Activated CD8-positive, alpha-beta memory T cell treated with anti-CD3 and anti-CD28 coated beads, Interleukin-2, amount 50 U/mL, for 48 hours (primary cell): ENCODE results near the gene PCSK2.

Source experiments
- DNase-seq: peaks from one replicate; pipeline ENCODE4 v3.0.0-alpha.2; 2020

PCSK2 gene

GRCh38 chr20:17262786-17263185 is 35.9 kb downstream of the PCSK2 start:
- DNase-seq: no peak

DNA sequence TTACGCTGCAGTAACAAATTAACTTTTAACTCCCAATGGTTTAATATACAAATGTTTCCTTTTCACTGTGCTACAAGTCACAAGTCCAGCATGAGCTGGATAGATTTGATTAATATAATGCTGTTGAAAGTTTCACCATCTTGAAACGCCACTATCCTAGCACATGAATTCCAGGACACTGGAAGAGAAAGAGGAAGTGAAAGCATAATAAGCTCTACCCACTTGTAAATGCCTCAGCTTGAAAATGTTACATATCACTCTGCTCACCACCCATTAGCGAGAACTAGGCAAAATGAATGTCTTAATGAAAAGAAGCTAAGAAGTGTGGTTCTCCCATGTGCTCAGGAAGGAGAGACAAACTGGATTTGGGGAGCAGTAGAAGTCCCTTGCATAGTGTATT is 46.9 kb downstream of the PCSK2 start:
- DNase-seq: no peak

- no peak for DNase-seq
Measured at GRCh38 chr20:17276101-17276500, 49.3 kb downstream of the PCSK2 start.

GRCh38 chr20:17281478-17281877 is 54.6 kb downstream of the PCSK2 start:
- peak; percentile 54 for DNase-seq

DNA sequence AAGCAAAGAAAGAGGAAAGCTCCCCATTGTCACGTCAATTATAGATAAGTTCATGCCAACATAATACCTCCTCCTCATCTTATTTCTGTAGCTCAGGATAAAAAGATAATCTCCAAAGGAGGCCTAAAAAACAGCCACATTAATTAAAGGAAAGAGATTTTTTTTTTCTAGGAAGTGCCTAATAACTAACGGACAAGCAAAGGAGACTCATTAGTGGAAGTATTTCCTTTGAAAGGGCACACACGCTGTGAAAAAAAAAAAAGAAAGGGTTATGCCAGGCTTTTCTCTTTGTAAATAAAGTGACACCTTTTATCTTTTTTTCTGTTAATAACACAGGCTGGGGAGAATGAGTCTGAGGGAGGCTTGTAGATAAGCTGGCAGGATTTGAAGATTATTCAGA is 55.7 kb downstream of the PCSK2 start:
- no peak for DNase-seq

DNA sequence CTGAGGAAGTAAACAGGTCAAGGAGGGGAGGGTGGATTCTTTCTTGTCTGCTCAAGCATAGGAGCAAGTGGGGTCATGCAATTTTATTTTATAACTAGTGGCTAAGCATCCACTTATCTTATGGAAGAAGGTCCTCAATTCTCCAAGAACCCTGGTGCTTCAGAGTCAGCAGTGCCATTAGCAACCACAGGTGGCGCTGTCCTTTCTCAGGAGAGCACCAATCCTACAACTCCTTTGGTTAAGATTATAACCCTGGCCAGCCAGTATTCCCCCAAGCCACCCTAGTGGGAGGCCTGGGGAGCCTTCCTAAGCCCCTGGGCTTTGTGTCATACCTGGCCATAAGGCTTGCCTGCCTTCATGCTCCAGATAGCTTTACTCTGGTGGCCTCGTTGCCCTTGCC is 60.7 kb downstream of the PCSK2 start:
- no peak for DNase-seq

- no peak for DNase-seq
Measured at GRCh38 chr20:17287998-17288397, 61.2 kb downstream of the PCSK2 start.

DNA sequence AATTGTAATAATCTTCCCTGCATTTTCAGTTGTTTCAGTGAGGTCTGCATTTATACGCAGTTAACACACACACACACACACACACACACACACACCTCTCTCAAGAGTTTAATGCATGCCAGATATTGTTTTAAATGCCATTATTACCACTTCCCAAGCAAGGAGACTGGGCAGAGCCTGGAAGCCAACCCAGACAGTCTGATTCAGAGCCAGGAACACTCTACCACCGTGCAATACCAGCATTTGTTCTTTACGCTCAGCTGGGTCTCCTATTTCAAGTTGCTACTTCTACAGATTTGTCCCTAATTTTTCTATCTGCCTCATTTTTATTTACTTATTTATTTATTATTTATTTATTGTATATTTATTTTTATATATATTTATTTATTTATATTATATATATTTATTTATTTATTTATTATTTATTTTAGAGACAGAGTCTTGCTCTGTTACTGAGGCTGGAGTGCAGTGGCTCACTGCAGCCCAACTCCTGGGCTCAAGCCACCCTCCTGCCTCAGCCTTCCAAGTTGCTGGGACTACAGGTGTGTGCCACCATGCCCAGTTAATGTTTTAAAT is 68.4 kb downstream of the PCSK2 start:
- no peak for DNase-seq

GRCh38 chr20:17295991-17296390 is 69.2 kb downstream of the PCSK2 start:
- no peak for DNase-seq

GRCh38 chr20:17298171-17298570 is 71.3 kb downstream of the PCSK2 start:
- no peak for DNase-seq

- no peak for DNase-seq
Measured at GRCh38 chr20:17298751-17299150, 71.9 kb downstream of the PCSK2 start.

DNA sequence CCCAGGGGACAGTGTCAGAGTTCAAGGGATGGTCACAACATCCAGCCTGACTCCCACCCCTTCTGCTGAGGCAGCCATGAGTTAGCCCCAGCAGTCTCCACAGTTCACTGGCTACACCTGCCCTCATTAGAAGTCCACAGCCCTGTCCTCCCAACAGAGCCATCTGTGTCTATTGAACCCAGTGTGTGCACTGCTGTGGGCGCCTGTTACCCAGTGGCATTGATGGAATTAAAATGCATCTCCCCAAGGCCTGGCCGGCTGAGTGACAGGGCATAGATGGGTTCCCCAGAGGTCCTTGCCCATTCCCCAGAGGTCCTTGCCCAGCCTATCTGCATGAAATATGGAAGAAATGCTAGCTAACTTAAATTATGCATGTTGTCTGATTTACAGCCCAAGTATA is 73.3 kb downstream of the PCSK2 start:
- DNase-seq: no peak

DNA sequence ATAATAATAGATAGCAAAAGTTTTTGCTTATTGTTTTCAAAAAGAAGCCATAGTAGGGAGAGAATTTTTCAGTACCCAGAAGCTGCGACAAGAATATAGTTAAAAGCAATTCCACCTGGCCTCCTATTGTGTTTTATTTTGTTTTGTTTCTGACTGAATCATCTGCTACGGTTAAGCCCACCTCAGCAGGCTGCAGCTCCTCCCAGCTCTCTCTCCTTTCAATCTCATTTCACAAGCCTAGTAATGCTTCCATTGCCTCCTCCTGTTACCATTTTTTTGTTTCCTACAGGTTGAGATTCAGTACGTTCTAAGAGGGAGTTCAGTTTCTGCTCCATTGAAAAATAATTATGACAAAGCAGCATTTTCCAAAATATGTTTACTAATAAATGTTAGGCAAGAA is 77.9 kb downstream of the PCSK2 start:
- no peak for DNase-seq

GRCh38 chr20:17306427-17306826 is 79.6 kb downstream of the PCSK2 start:
- no peak for DNase-seq

GRCh38 chr20:17314264-17314663 is 87.4 kb downstream of the PCSK2 start:
- no peak for DNase-seq

DNA sequence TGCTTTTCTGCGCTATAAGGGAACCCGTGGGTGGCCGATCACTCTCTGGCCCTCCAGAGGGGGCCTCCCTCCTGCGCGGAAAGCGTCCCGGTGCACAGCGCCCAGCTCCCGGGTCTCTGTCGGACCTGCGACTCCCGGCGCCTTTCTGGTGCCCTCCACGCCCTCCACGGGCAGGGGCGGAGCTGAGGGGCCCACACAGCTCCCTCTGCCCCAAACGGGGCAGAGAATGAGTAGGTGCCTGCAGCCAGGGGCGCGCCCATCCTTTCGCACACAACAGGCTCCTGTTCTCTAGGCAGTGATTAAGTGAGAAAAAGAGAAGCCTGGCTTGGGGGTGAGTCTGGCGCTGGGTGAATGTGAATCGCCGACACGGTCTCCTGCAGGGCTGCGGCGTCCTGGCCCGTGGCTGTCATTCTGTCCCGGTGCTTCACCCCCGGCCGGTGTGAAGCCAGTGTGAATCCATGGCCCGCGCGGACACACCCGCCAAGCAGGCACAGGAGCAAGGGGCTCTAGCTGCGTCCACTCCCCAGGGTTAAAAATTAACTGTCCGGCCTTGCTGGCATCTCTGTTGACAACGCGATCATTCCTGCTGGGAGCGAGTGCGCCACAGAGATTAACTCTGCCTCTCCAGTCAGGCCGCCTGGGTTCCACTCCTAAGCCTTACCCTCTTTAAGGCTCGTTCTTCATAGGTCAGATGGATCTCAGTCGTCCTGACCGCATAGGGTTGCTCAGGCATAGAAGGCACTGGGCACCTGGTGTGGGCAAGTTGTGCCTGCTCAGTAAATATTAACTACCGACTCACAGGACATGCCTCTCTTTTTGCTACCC is 88.8 kb downstream of the PCSK2 start:
- no peak for DNase-seq

GRCh38 chr20:17316316-17317038 is 89.6 kb downstream of the PCSK2 start:
- DNase-seq: no peak

DNA sequence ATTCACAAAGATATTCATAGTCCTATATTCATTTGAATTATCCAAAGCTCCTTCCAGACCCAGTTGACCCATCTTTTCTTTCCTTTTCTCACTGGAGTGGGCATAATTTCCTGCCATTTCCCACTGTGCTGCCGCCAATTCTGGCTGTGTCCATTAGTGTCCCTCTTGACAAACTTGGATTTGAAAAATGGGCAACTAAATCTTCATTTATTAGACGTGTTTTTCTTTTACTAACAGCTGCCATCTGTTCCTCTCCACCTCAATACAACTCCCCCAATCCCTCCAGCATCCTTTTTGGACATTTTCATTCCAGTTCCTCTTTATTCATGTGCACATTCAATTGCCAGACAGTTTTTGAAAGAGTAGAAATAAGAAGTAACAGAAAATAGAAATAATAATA is 90.5 kb downstream of the PCSK2 start:
- no peak for DNase-seq

DNA sequence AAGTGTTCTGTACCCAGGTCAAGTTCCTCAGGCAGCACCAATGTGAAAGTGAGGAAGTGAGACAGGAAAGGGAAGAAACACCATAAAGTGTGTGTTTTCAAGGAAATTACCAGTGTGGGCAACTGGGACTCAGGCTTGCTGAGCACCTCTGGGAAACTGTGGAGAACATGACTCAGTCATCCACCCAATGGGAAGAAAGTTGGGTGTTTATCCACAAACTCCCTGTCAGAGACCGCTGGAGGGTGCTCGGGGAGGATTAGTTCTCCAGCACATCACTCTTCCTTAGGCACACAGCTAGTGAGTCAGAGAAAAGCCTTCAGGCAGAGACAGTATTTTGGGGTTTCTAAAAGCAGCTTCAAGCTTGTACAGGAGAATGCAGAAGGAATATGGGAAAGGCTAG is 93.6 kb downstream of the PCSK2 start:
- no peak for DNase-seq

DNA sequence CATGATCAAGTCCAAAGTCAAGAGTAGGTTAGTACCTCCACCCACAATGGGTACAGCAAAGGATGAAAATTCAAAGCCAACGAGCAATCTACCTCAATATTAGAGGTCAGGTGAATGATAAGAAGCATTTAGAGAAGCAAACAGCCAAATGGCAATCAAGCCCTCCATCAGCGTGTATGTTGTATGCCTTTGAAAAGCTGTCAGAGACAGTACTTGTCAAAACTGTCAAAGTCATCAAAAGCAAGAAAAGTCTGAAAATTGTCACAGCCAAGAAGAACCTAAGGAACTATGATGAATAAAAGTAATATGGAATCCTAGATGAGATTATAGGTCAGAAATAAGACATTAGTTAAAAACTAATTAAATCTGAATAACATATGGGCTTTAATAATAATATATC is 99.3 kb downstream of the PCSK2 start:
- no peak for DNase-seq

GRCh38 chr20:17327185-17328148 is 100.6 kb downstream of the PCSK2 start:
- no peak for DNase-seq

DNA sequence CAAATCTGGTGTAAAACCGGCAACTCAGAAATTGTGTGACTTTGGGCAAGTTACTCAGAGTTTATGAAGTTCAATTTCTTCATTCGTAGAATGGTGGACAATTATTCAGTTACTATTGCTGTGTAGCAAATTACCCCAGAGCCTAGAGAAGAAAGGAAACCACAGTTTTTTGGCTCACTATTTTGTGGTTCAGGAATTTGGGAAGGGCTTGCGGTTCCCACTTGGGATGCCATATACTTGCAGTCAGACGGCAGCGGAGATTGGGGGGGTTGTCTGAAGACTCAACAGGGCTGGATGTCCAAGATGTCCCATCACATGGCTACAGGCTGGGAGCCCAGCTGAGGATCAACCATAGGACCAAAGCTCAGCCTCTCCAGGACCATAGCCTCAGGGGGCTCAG is 108.1 kb downstream of the PCSK2 start:
- DNase-seq: no peak

- DNase-seq: no peak
Measured at GRCh38 chr20:17339000-17339399, 112.2 kb downstream of the PCSK2 start.
